Activated T-cell treated with anti-CD3 and anti-CD28 coated beads for 4 hours (primary cell): ENCODE results near the gene ATP6V1G3.
A peak's percentile ranks its signal among the peaks of the same experiment; 100 is the strongest.
"Not testable (repeated sequence)": the region's sequence is repeated elsewhere in the genome, so short reads cannot be mapped to it uniquely, and the experiment has no call there.

Experiments
- DNase-seq: peaks from one replicate; pipeline ENCODE4 v3.0.0-alpha.2; 2020

Gene ATP6V1G3, protein sequence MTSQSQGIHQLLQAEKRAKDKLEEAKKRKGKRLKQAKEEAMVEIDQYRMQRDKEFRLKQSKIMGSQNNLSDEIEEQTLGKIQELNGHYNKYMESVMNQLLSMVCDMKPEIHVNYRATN

DNA sequence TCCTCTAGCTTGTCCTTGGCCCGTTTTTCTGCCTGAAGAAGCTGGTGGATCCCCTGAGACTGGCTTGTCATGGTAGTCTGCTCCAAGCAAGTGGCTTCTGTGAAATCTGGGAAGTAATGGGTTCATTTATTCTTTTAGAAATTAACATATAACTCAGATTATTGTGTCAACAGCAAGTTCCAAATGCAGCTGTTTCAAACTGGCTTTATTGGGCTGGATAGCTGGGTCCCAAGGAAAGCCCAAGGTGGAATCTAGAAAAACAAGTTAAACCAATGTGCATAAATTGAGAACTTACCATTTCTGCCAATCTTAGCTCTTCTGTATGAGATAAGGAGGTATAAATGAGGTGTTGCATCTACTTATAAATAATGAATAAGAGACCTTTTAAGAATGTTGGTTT is at the start of gene ATP6V1G3:
Gene ATP6V1G3 (minus strand): TSS at position 101 of the 400 bp plus-strand sequence. CDS start 30 bp downstream, at position 71.
- no peak for DNase-seq

DNA sequence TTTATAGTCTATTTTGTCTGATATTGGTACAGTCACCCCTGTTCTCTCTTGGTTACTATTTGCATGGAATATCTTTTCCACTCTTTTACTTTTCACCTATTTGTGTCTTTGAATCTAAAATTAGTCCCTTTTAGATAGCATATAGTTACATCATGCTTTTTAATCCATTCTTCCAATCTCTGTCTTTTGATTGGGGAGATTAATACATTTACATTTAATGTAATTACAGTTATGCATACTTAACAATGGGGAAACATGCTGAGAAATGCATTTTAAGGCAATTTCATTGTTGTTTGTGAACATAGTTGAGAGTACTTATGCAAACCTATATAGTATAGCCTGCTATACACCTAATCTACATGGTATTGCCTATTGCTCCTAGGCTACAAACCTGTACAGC is 48.4 kb upstream of the ATP6V1G3 start:
- no peak for DNase-seq

DNA sequence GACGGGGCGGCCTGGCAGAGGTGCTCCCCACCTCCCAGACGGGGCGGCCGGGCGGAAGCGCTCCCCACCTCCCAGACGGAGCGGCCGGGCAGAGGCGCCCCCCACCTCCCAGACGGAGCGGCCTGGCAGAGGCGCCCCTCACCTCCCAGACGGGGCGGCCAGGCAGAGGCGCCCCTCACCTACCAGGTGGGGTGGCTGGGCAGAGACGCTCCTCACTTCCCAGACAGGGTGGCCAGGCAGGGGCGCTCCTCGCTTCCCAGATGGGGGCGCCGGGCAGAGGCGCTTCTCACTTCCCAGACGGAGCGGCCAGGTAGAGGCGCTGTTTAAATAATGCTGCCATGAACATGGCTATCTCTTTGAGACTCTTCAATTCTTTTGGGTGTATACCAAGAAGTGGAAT is 43.7 kb upstream of the ATP6V1G3 start:
- DNase-seq = no peak

DNA sequence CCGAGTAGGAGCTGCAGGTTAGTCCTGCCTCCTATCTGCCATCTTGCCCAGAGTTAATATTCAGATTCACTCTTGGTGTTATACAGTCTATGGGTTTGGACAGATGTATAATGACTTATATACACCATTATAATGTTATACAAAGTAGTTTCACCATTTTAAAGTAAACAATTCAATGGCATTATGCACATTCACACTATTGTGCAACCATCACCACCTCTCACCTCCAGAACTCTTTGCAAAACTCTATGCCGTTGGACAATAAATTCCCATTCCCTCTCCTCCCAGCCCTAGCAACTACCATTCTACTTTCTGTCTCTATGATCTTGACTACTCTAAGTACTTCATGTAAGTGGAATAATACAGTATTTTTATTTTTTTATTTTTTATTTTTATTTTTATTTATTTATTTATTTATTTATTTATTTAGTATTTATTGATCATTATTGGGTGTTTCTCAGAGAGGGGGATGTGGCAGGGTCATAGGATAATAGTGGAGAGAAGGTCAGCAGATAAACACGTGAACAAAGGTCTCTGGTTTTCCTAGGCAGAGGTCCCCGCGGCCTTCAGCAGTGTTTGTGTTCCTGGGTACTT is 42.8 kb upstream of the ATP6V1G3 start:
- DNase-seq = not testable (repeated sequence)

DNA sequence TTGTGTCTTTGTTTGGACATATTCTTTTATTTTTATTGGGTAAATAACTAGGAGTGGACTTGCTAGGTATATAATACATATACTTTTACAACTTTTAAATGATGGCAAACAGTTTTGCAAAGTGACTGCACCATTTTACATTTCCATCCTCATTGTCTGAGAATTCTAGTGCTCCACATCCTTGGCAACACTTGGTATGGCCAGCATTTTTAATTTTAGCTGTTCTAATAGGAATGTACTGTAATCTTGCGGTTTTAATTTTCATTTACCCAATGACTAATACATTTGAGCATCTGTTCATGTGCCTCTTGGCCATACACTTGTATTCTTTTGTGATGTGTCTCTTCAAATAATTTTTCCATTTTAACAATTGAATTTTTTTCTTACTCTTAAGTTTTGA is 37.0 kb upstream of the ATP6V1G3 start:
- DNase-seq = no peak

DNA sequence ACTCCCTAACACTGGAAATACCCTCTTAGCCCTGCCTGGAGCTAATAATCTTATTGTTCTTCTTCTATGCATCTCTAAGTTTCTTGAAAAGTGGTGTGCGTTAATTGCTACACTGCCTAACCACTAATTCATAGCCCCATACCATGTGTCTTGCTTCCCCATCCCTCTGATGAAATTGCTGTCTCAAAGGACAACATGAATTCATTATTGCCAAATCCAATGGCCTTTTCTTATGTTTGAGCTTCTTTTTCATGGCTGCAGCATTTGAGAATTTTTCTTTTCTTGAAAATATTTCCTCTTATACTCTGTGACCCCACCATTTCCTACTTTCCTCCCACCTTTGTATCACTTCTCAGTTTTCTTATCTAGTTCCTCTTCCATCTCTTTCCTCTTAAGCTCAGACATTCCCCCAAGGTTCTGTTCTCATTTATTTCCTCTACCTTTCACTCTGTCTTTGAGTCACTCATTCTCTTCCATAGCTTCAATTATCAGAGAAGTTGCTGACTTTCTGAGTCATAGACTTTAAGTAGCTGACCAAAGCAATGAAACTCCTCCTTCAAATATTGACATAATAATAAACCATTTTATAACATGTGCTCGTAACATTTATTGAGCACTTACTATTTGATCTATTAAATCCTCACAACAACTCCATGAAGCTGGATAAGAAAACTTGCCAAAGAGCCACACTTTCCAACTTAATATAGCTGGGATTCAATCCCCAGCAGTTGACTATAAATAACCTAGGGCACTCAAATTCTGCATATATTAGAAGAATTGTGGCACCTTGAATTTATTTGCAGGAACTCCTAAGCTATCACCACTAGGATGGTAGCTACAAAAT is 35.5 kb upstream of the ATP6V1G3 start:
- no peak for DNase-seq

DNA sequence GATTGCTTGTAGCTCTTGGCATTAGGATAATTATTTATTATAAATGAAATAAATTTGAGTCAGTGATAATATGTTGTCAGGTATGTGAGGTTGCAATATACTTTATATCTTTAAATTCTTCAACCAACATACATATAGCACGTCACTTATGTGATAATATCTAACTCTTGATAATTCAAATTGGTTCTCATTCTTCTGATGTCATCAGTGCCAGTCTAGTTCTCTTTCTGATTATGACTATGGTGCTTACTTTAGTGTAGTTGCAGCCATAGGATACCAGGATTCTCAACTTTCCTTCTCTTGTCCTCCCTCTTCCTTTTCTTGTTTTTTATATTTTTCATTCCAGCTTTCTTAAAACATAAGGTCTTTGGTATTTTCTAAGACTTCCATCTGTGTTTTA is 34.8 kb upstream of the ATP6V1G3 start:
- no peak for DNase-seq

DNA sequence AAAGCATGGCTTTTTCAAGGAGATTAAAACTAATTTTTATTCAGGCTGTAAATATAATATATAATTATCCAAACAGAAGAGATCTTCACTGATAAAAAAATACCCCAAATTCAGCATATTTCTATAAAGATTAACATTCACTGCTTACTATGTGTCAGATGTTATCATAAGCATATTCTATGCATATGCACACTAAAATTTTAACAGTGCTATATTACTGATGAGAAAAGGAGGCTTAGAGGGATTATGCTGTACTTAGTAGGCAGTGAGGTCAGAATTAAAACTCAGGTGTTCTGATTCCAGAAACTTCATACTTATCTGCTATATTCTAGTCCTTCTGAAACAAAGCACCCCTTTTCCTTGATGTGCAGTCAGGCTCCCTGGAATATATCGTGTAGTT is 33.8 kb upstream of the ATP6V1G3 start:
- no peak for DNase-seq

DNA sequence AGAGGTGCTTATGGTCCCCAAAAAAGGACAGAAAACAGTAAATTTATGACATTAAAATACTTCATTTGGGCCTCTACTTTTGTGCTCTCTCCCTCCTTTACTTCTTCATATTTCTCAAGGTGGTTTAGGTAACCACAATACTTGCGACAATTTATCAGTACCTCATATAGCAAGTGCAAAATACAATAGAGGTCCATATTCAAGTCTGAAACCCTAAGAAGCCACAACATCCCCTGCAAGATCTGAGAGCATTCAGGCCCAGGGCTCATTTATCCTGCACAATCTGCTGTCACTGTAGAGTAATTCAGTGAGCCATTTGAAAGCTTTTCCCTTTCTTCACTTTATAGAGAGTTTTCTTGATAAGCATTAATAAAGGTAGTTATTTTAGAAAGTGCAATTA is 24.2 kb upstream of the ATP6V1G3 start:
- no peak for DNase-seq

DNA sequence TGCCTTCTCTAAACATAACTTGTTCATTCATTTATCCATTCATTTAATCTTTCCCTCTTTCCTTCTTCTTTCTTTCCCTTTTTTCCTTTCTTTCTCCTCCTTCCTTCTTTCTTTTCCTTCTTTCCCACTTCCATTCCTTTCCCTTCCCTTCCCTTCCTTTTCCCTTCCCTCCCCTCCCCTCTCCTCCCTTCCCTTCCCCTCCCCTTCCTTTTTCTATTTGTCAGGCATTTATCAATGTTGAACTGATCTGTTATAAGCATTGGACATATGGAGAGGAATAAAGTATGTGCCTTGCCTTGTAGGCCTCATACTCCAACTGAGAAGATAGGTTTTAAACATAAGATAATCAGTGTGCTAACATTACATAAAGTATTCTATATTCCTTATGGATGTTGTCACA is 23.7 kb upstream of the ATP6V1G3 start:
- no peak for DNase-seq

DNA sequence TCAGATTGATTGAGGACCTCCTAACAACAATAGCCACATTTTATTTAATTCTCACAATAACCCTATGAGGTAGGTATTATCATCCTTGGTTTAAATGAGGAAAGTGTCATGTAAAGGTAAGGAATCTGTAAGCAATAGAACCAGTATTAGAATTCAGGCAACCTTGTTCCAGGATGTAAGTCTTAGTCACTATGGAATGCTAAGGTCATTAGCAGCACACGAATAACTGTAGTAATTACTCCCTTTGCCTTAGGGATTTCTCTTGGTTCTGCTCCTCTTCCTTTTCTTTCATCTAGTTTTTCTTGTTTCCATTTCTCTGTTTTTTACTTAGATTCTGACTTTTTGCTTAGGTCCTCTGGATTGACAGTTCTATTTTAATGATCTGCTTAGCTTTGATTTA is 23.1 kb upstream of the ATP6V1G3 start:
- DNase-seq = no peak

DNA sequence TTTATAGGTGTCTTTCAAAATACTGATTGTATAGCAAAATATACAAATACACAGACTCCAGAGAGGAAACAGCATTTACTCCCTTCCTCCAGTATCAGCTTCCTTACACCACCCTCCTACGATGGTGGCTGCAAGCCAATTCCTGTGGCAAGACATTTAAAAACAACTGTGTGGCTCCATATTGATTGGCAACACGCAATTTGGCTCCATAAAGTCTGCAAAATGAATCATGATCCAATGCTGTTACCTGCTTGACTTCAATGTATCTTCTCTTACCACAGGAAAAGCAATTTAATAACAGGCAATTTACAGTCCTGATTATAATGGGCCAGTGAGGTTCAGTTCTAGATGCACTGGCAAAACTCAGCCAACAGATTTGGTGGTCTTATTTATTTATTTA is 19.7 kb upstream of the ATP6V1G3 start:
- no peak for DNase-seq

DNA sequence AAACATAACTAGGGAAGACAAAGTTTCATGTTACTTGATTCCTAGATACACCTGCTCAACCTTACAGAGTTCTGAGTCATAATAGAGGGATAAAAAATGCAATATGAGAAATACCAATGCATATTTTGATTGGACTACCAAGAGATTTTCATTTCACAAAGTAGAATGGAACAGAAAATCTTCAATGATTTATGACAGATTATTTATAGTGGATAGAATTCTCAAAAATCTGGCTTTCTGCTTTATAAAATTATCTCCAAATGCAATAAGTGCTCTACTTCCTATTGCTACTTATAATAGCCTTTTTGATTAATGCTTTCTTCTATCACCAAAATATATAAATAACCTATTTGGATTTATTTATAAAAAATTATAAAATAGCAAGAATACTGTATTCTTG is 18.9 kb upstream of the ATP6V1G3 start:
- DNase-seq = no peak

DNA sequence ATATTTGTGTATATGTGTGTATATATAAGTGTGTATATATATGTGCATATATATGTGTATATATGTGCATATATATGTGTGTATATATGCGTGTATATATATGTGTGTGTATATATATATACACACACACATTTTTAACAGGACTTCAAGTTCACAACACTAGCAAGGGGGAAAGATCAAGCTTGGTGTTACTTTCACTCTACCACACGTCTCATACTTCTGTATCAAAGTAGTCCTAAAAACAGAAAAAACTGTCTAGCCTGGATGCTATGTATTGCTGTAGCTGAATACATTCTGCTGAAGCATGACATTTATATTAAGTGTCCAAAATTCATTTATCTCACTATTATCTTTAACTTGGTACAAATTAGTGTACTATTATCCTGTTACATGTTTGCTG is 17.9 kb upstream of the ATP6V1G3 start:
- DNase-seq = no peak

DNA sequence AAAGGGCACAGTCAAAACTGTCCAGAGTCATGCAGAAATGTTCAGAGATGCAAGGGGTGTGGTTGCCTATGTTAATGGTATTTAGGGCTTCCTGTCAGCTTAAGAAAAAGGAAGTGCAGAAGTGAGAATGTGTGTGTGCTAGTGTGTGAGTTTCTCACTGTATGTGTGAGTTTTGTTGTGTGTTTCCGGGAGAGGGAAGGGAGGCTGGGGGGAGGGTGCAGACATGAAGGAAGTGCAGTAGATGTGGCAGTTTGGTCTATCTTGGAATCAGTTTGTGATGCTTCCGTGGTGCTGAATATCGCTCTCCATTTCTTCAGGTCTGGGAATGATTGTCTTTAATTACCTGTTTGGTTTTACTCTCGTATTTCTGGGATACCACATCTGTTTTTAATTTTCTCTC is 16.5 kb upstream of the ATP6V1G3 start:
- DNase-seq = peak; percentile 30

DNA sequence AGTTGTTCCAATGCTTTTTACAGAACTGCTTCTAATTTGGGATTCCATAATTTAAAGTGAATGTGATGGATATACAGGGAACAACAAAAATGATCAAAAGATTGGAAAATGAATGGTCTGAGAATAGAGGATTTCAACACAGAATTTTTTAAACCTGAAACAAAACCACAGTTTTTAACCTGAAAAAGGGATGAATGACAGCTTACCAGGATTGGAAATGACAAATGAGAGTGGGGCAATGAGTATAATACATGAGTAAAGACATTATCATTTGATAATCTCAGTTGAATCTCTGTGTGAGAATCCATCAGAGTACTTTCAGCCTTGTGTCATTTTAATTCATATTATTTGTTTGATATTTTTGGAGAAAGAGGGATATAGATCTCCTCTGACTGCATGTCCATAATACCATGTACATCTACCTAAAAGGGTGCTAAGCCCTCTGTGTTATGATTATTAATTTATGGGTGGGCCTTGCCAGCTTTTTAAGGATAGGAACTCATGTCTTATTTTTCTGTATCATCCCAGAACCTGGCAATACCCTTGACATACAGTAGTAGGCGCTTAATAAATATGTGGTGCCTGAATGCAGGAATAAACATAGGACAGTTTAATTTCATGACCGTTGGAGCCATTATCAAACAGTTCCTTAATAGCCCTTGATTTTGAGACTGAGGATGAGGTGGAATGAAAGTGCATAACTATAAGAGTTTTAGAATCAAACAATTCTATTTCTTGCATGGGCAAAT is 12.4 kb upstream of the ATP6V1G3 start:
- no peak for DNase-seq

DNA sequence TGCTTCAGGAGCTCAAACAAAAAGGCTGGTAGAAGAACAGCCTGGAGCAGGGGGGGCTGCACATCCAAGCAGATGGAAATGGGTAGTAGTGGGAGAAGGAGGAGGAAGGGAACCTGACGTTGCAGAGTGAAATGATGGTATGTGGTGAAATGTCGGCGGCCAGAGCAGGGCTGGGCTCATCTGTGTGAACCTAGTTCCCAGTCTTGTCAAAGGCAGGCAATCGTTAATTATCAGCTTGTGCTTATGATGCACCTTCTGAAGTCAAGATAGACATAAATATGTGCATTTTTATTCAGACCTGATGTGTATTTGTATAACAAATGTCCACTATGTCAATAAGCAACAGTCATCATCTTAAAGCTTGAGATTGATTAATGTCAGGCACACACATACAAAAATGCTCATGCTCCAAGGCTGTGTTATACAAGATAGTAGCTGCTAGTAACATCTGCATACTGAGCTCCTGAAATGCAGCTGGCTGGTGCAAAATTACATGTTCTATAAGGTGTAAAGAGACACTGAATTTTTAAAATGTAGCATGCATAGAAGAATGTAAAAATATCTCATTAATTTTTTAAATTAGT is 10.6 kb upstream of the ATP6V1G3 start:
- DNase-seq = no peak

DNA sequence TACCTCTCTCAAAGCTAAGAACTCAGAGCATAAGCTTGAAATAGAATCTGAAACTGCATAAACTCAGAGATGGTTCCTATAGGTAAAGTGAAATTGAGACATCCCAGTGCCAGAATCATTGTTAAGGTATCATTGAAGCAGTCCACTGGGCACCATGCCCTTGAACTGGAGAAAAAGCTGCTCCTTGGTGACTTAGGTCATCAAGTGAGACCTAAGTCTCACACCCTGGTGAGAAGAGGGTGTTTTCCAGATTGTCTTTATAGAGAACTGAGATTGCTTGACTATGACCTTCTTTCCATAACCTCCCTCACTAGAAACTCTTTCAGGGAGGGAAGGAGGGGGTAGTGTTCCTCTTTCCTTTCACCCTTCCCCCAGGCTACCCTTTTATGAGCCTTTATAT is 9.4 kb upstream of the ATP6V1G3 start:
- DNase-seq = no peak

DNA sequence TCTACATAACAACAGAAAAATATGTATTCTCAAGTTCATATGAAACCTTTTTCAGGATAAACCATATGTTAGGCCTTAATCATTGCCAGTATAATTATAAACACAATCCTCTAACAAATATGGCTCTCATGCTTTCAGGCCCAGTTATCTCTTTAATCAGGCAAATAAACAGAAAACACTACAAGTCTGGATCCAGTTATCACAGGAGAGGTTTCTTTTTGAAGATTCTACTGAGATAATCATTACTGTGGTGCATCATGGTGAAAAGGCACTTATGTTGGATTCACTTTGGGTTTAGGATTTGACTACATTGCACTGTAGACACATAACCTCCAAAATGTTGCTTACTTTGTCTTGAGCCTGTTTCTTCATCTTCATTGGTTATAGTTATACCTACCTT is 8.4 kb upstream of the ATP6V1G3 start:
- DNase-seq = no peak

DNA sequence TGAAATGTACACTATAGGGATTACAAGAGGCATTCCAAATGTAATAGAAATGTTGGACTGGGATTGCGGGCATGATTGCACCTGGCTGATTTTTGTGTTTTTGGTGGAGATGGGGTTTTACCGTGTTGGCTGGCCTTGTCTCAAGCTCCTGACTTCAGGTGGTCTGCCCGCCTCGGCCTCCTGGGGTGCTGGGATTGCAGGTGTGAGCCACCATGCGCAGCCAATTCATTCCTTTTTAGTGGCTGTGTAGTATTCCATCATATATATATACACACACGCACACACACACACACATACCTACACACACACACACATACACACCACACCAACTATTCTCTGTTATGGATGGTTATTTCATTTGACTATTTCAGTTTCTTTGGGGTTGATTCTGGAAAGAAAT is 4.7 kb upstream of the ATP6V1G3 start:
- DNase-seq = no peak

DNA sequence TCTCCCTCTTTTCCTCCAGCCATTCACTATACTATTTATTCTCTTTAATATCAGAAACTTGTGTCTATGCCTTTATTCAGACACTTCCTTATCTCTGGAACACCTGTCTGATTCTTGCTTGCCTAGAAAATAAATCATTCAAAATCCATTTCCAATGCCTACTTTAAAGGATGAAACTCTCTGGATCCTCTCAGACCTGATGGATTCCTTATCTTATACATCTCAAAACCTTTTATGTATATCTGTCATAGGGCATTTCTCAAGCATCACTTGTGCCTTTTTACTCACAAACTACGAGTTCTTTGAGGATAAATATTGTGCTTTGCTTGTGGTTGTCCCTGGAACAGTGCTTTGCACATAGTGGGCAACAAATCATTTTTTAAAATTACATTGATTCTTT is 3.8 kb upstream of the ATP6V1G3 start:
- DNase-seq = no peak

DNA sequence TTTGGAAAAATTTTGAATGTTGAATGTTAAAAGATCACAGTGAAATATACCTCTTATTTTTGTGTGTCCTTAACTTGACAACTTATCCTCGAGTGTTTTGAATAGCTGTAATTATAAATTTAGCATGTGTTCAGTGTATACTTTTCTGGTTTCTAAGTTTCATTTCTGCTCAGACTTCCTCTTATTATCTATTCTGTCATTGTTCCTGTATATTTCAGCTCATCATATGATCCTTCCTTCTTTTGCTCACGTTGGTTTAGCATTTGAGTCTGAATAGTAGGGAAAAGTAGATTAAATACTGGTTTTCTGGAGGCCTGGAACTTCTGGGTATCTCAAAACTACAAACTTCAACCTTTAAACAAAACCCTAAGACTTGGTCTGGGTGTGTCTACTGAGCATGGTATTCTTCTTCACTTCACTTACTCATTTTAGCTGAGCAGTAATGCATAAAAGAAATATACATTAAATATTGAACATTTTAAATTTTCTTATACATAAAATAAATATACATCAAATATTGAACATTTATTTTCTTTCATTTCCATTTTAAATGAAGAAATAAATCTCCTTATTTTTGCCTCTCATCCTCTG is 3.3 kb upstream of the ATP6V1G3 start:
- DNase-seq = no peak

DNA sequence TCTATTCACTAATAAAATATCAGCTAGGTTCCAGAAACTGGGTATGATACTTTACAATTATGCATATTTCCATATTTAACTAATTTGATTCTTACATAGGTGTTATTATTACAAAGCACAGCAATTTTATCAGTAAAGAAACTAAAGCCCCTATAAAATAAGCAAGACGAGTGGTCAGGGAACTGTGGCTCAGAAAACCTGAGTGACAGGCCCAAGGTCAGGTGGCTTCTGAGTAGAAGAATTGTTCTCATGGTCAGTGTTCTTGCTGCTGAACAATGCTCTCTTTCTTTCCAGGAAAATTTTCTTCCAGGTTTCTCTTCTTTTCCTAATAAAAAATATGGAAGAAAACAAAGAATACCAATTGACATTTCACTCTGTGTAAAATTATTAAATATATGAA is 2.2 kb upstream of the ATP6V1G3 start:
- DNase-seq = no peak
